ENCODE data around the gene NUDT13.

NUDT13 gene

DNA sequence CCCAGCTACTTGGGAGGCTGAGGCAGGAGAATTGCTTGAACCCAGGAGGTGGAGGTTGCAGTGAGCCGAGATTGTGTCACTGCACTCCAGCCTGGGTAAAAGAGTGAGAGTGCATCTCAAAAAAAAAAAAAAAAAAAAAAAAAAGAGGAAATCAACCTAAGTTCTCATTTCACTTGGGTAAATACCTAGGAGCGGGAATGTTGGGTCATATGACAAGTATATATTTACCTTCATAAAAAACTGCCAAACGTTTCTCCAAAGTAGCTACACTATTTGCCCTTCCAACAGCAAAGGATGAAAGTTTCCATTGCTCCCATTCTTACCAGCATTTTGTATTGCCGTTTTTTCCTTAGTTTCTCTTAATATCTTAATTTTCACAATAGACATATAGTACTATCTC, 23.4 kb upstream of the NUDT13 start:
- Histone ChIP-seq H3K27me3 (ENCODE audit: control insufficient read depth, insufficient read depth, low read length) (no peaks in the 10 kb centered on the region), H3K36me3 (ENCODE audit: control insufficient read depth, insufficient read depth, low read length) (no peaks in the 10 kb centered on the region), H3K9me3 (ENCODE audit: control insufficient read depth, insufficient read depth, low read length) (no peaks in the 10 kb centered on the region), H3K4me3 (ENCODE audit: low read length) (no peak overlapping the region), H3K27ac (ENCODE audit: low read length) (no peak overlapping the region), H3K4me1 (ENCODE audit: control insufficient read depth, insufficient read depth, low read length) (no peaks in the 10 kb centered on the region)
- WGBS (ENCODE audit: insufficient coverage, insufficient read length) = no CpG with 5 or more reads among the region's 4 CpGs
- DNase-seq (ENCODE audit: low read depth, low spot score) = no peak

GRCh38 chr10:73088304-73088703, 22.0 kb upstream of the NUDT13 start:
- Histone ChIP-seq H3K27me3 (ENCODE audit: control insufficient read depth, insufficient read depth, low read length) (no peaks in the 10 kb centered on the region), H3K4me3 (ENCODE audit: low read length) (no peak overlapping the region), H3K36me3 (ENCODE audit: control insufficient read depth, insufficient read depth, low read length) (no peaks in the 10 kb centered on the region), H3K4me1 (ENCODE audit: control insufficient read depth, insufficient read depth, low read length) (no peaks in the 10 kb centered on the region), H3K27ac (ENCODE audit: low read length) (no peak overlapping the region), H3K9me3 (ENCODE audit: control insufficient read depth, insufficient read depth, low read length) (no peaks in the 10 kb centered on the region)
- DNase-seq (ENCODE audit: low read depth, low spot score) = no peak

- no CpG with 5 or more reads among the region's 3 CpGs for WGBS (ENCODE audit: insufficient coverage, insufficient read length)
- Histone ChIP-seq H3K36me3 (ENCODE audit: control insufficient read depth, insufficient read depth, low read length) (no peaks in the 10 kb centered on the region), H3K27me3 (ENCODE audit: control insufficient read depth, insufficient read depth, low read length) (no peaks in the 10 kb centered on the region), H3K4me1 (ENCODE audit: control insufficient read depth, insufficient read depth, low read length) (no peaks in the 10 kb centered on the region), H3K4me3 (ENCODE audit: low read length) (no peak overlapping the region), H3K9me3 (ENCODE audit: control insufficient read depth, insufficient read depth, low read length) (no peaks in the 10 kb centered on the region), H3K27ac (ENCODE audit: low read length) (no peak overlapping the region)
- no peak for DNase-seq (ENCODE audit: low read depth, low spot score)
These were observed 17.4 kb upstream of the NUDT13 start for GRCh38 chr10:73092830-73093229.

GRCh38 chr10:73093922-73094850, 16.1 kb upstream of the NUDT13 start:
- Histone ChIP-seq H3K27ac (ENCODE audit: low read length) (no peak overlapping the region), H3K9me3 (ENCODE audit: control insufficient read depth, insufficient read depth, low read length) (no peaks in the 10 kb centered on the region), H3K36me3 (ENCODE audit: control insufficient read depth, insufficient read depth, low read length) (no peaks in the 10 kb centered on the region), H3K4me3 (ENCODE audit: low read length) (no peak overlapping the region), H3K27me3 (ENCODE audit: control insufficient read depth, insufficient read depth, low read length) (no peaks in the 10 kb centered on the region), H3K4me1 (ENCODE audit: control insufficient read depth, insufficient read depth, low read length) (no peaks in the 10 kb centered on the region)
- no CpG with 5 or more reads among the region's 2 CpGs for WGBS (ENCODE audit: insufficient coverage, insufficient read length)
- DNase-seq (ENCODE audit: low read depth, low spot score) = no peak

DNA sequence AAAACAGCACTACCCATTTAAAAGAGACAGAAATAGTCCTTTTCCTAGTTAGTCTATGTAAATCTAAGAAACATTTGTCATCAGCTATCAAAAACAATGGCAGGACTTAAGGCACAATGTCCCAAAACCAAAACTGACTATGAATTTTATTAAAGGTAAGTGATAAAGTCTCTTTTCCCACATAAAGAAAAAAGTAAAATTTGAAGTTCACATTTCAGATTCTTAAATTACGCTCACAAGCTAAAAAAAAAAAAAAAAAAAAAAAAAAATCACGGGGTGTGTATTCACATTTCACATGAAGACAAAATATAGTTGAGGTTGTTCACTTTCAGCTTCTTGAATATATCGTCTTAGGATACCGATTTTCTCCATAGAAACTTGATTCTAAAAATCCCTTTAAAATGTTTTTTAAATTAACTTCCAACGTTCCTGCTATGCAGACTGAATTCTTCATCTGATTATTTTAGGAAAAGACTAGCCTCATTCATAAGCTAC, 15.2 kb upstream of the NUDT13 start:
- no peaks in the 10 kb centered on the region for H3K36me3 ChIP-seq (ENCODE audit: control insufficient read depth, insufficient read depth, low read length)
- DNase-seq (ENCODE audit: low read depth, low spot score) = no peak
- H3K27ac ChIP-seq (ENCODE audit: low read length) = no peak overlapping the region
- H3K4me1 ChIP-seq (ENCODE audit: control insufficient read depth, insufficient read depth, low read length) = no peaks in the 10 kb centered on the region
- H3K27me3 ChIP-seq (ENCODE audit: control insufficient read depth, insufficient read depth, low read length) = no peaks in the 10 kb centered on the region
- whole genome bisulfite sequencing (ENCODE audit: insufficient coverage, insufficient read length) = no CpG with 5 or more reads among the region's 5 CpGs
- H3K9me3 ChIP-seq (ENCODE audit: control insufficient read depth, insufficient read depth, low read length) = no peaks in the 10 kb centered on the region
- no peak overlapping the region; the same call in 1 of the 2 replicates for H3K4me3 ChIP-seq (ENCODE audit: low read length)

GRCh38 chr10:73095481-73096021, 14.7 kb upstream of the NUDT13 start:
- H3K27ac ChIP-seq (ENCODE audit: low read length) = no peak overlapping the region
- no peak for DNase-seq (ENCODE audit: low read depth, low spot score)

DNA sequence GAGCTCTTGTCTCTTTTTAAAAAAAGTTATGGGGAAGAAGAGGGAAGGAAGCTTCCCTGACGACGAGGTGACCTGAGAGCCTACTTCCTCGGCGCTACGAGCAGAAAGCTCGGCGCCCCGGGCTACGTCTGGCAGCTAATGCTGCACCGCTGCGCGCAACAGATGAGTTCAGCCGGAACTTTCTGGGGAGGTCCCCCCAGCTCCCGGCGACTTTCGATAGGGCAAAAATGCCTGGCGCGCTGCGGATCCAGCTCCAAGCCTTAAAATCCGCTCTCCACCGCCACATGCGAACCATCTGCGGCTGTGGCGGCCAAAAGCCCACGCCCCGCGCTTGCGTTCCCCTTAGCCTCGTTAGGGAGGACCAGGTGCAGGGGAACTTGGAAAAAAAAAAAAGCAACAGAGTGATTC, 14.2 kb upstream of the NUDT13 start:
- Histone ChIP-seq H3K36me3 (ENCODE audit: control insufficient read depth, insufficient read depth, low read length) (no peaks in the 10 kb centered on the region), H3K4me3 (ENCODE audit: low read length) (peak overlapping the region; percentile 59), H3K27ac (ENCODE audit: low read length) (no peak overlapping the region), H3K4me1 (ENCODE audit: control insufficient read depth, insufficient read depth, low read length) (no peaks in the 10 kb centered on the region), H3K9me3 (ENCODE audit: control insufficient read depth, insufficient read depth, low read length) (no peaks in the 10 kb centered on the region), H3K27me3 (ENCODE audit: control insufficient read depth, insufficient read depth, low read length) (no peaks in the 10 kb centered on the region)
- WGBS (ENCODE audit: insufficient coverage, insufficient read length) = no CpG with 5 or more reads among the region's 29 CpGs
- no peak for DNase-seq (ENCODE audit: low read depth, low spot score)

More at GRCh38 chr10:73095481-73096021, 14.7 kb upstream of the NUDT13 start:
- Histone ChIP-seq H3K4me3 (ENCODE audit: low read length) (peak overlapping the region; percentile 59; the same call in 1 of the 2 replicates), H3K4me1 (ENCODE audit: control insufficient read depth, insufficient read depth, low read length) (no peaks in the 10 kb centered on the region), H3K27me3 (ENCODE audit: control insufficient read depth, insufficient read depth, low read length) (no peaks in the 10 kb centered on the region), H3K9me3 (ENCODE audit: control insufficient read depth, insufficient read depth, low read length) (no peaks in the 10 kb centered on the region), H3K36me3 (ENCODE audit: control insufficient read depth, insufficient read depth, low read length) (no peaks in the 10 kb centered on the region)
- WGBS (ENCODE audit: insufficient coverage, insufficient read length) = no CpG with 5 or more reads among the region's 14 CpGs

DNA sequence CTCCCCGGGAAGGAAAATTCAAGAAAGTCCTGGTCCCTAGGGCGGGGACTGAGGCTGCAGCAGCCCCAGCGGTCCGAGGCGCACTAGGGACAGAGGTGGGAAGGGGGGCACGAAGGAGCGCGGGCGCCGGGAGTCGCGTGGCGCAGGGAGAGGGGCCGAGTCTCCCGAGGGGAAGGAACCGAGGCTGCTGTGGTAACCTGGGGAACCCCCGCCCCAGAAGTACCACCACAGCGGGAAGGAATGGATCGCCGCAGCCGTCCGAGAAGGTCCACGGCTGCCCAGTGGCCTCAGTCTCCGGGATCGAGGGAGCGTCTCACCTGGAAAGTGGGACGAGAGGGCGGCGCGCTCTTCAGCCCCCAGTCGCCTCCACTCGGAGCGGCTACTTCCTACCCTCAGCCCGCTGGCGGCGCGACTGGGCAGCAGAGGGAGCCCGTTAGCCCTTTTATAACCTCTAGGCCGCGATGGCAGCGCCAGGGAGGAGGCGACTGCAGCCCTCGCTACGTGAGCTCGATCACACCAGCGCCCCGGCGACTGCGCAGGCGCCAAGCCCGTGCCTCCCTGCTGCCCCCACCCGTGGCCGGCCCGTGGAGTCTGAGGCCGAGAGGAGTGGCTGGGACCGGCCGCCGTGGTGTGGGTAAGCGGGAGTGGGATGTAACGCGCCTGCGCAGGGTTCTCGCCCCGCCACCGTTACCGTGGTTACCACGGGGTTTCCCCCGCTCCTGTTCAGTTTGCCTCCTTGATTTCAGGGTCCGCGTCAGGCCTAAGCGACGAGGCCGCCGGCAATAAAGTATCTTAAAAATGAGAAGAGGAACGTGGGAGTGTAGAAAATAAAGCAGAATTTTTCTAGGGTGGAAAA, 13.6 kb upstream of the NUDT13 start, which contains the start of gene P4HA1:
TSS of gene P4HA1 (minus strand) at position 418 of the 856 bp plus-strand sequence. CDS start 21,983 bp downstream, outside the sequence.
- Histone ChIP-seq H3K4me3 (ENCODE audit: low read length) (peak within 1 kb of the TSS; percentile 59), H3K27me3 (ENCODE audit: control insufficient read depth, insufficient read depth, low read length) (no peaks in the 10 kb centered on the region), H3K9me3 (ENCODE audit: control insufficient read depth, insufficient read depth, low read length) (no peaks in the 10 kb centered on the region), H3K27ac (ENCODE audit: low read length) (no peak within 1 kb of the TSS), H3K36me3 (ENCODE audit: control insufficient read depth, insufficient read depth, low read length) (no peaks in the 10 kb centered on the region), H3K4me1 (ENCODE audit: control insufficient read depth, insufficient read depth, low read length) (no peaks in the 10 kb centered on the region)
- peak; percentile 80 for DNase-seq (ENCODE audit: low read depth, low spot score)
- WGBS (ENCODE audit: insufficient coverage, insufficient read length) = no CpG with 5 or more reads among the region's 75 CpGs

GRCh38 chr10:73097305-73097670, 13.0 kb upstream of the NUDT13 start:
- H3K36me3 ChIP-seq (ENCODE audit: control insufficient read depth, insufficient read depth, low read length) = no peaks in the 10 kb centered on the region
- no peak for DNase-seq (ENCODE audit: low read depth, low spot score)

GRCh38 chr10:73099141-73099540, 11.1 kb upstream of the NUDT13 start:
- no CpG with 5 or more reads among the region's 1 CpG for WGBS (ENCODE audit: insufficient coverage, insufficient read length)

More at GRCh38 chr10:73097305-73097670, 13.0 kb upstream of the NUDT13 start:
- Histone ChIP-seq H3K4me1 (ENCODE audit: control insufficient read depth, insufficient read depth, low read length) (no peaks in the 10 kb centered on the region), H3K27ac (ENCODE audit: low read length) (no peak overlapping the region), H3K27me3 (ENCODE audit: control insufficient read depth, insufficient read depth, low read length) (no peaks in the 10 kb centered on the region), H3K4me3 (ENCODE audit: low read length) (peak overlapping the region; percentile 59; the same call in 1 of the 2 replicates), H3K9me3 (ENCODE audit: control insufficient read depth, insufficient read depth, low read length) (no peaks in the 10 kb centered on the region)
- no CpG with 5 or more reads among the region's 4 CpGs for WGBS (ENCODE audit: insufficient coverage, insufficient read length)

More at GRCh38 chr10:73099141-73099540, 11.1 kb upstream of the NUDT13 start:
- Histone ChIP-seq H3K9me3 (ENCODE audit: control insufficient read depth, insufficient read depth, low read length) (no peaks in the 10 kb centered on the region), H3K4me1 (ENCODE audit: control insufficient read depth, insufficient read depth, low read length) (no peaks in the 10 kb centered on the region), H3K36me3 (ENCODE audit: control insufficient read depth, insufficient read depth, low read length) (no peaks in the 10 kb centered on the region), H3K27ac (ENCODE audit: low read length) (no peak overlapping the region), H3K27me3 (ENCODE audit: control insufficient read depth, insufficient read depth, low read length) (no peaks in the 10 kb centered on the region), H3K4me3 (ENCODE audit: low read length) (no peak overlapping the region)
- no peak for DNase-seq (ENCODE audit: low read depth, low spot score)
